ENCODE measurements around the gene CAPN1. TPM values are rescaled to one million over a fixed set of nuclear protein-coding genes. Genes with fewer than 3 reads are reported as not detected.
A peak's percentile ranks its signal among the peaks of the same experiment; 100 is the strongest.
"Not testable (repeated sequence)": the region's sequence is repeated elsewhere in the genome, so short reads cannot be mapped to it uniquely, and the experiment has no call there.

The CAPN1 gene
- total RNA-seq, 2 experiments from 2014 or later, result 170 to 179 TPM

DNA sequence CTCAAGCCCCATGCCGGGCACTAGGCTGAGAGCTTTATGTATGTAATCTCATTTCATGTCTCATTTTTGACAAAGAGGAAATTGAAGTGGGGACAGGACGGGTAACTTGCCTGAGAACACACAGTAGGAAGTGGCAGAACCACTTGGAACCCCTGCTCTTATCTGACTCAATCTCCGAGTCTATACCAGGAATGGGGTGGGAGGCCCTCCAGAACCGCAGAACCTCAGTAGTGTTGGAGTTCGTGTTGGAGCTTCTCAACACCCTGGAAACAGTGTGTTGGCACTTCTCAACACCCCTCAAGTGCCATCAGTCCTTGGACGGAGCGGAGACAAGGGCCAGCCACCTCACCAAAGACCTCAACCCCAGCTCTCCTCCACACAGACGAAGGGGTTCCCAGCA, 41.3 kb downstream of the CAPN1 start:
- Mint-ChIP-seq H3K27me3 (ENCODE audit: low read depth) (peaks cover 17% of the 10 kb centered on the region), H3K36me3 (ENCODE audit: low read depth) (no peaks in the 10 kb centered on the region), H3K4me1 (ENCODE audit: low read depth) (peaks cover 37% of the 10 kb centered on the region), H3K27ac (no peak overlapping the region), H3K4me3 (no peak overlapping the region), H3K9me3 (ENCODE audit: insufficient read depth) (no peaks in the 10 kb centered on the region)
- ChIA-PET CTCF (interaction anchor here (1.1 to 5.3 kb wide), 5 partner anchors 12 to 107 kb away, joined by 3 to 24 read pairs (median 8); no protein-coding TSS in a partner anchor), POLR2A (interaction anchor here (0.6 to 1.4 kb wide), 4 partner anchors 8 to 101 kb away, joined by 3 to 4 read pairs (median 3); partner anchors contain the start of genes MRPL49 and POLA2)
- DNase-seq, result no peak
- ATAC-seq, result no peak

- Mint-ChIP-seq H3K4me3 (no peak overlapping the region), H3K4me1 (ENCODE audit: low read depth) (peaks cover 30% of the 10 kb centered on the region), H3K9me3 (ENCODE audit: insufficient read depth) (no peaks in the 10 kb centered on the region), H3K27ac (no peak overlapping the region), H3K27me3 (ENCODE audit: low read depth) (peaks cover 18% of the 10 kb centered on the region), H3K36me3 (ENCODE audit: low read depth) (no peaks in the 10 kb centered on the region)
- ATAC-seq, result peak; percentile 12
- DNase-seq, result no peak
- CTCF ChIA-PET, result interaction anchor here (0.7 to 5.3 kb wide), 23 partner anchors 11 to 390 kb away, joined by 3 to 60 read pairs (median 4); partner anchors contain the start of genes CAPN1, CDC42EP2, DPF2 and POLA2
- POLR2A ChIA-PET, result interaction anchor here (0.5 to 1.5 kb wide), 2 partner anchors 37 to 69 kb away, joined by 3 to 4 read pairs; partner anchors contain the start of gene POLA2
Observed at GRCh38 chr11:65224930-65225278, 43.2 kb downstream of the CAPN1 start.

DNA sequence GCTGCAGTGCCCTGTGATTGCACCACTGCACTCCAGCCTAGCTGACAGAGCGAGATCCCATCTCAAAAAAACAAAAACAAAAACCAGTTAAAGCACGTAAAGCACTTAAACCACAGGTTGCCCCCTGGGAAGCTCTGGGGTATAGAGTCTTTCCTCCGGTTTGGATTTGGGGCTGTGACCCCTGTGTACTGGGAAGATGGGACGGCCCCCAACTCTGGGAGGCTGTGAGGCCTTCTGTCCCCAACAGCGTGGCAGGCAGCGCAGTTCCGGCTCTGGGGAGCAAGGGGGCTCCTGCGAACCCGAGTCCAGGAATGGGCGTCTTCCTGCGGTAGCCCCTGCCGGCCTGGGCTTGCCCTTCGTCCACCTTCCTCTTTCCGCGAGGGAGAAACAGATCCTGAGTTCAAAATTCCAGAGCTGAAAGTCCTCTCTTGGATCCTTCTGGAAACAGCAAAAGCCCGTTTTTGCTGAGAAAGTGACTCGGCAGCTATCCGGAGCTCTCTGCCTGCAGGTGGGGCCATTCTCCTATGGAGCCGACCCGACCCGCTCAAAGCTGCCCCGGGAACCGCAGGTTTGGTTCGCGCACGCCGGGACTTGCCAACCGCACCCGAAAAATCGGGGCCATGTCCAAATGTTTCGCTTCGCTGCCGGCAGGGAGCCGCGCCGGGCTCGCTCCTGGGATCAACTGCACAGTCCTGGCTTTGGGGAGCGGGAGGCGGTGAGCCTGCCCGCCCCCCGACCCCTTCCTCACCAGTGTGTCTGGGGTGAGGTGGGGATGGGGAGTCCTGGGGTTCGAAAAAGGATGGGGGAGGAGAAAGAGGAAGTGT, 43.8 kb downstream of the CAPN1 start:
- no peak overlapping the region for H3K27ac Mint-ChIP-seq
- peak overlapping the region; percentile 72 for H3K4me3 Mint-ChIP-seq
- CTCF ChIA-PET, result interaction anchor here (0.5 to 5.3 kb wide), 27 partner anchors 11 to 389 kb away, joined by 3 to 60 read pairs (median 4); partner anchors contain the start of genes CAPN1, CDC42EP2, DPF2 and POLA2

GRCh38 chr11:65226103-65226442, 44.3 kb downstream of the CAPN1 start:
- DNase-seq (no peak), ATAC-seq (no peak)
- Mint-ChIP-seq H3K27ac (no peak overlapping the region), H3K4me3 (peak overlapping the region; percentile 72), H3K9me3 (ENCODE audit: insufficient read depth) (no peaks in the 10 kb centered on the region), H3K36me3 (ENCODE audit: low read depth) (no peaks in the 10 kb centered on the region), H3K4me1 (ENCODE audit: low read depth) (peaks cover 24% of the 10 kb centered on the region), H3K27me3 (ENCODE audit: low read depth) (peaks cover 18% of the 10 kb centered on the region)
- ChIA-PET CTCF (interaction anchor here (0.5 to 5.3 kb wide), 24 partner anchors 11 to 389 kb away, joined by 3 to 60 read pairs (median 4); partner anchors contain the start of genes CDC42EP2, DPF2, POLA2 and SAC3D1), POLR2A (interaction anchor here (0.9 to 1.5 kb wide), 2 partner anchors 20 to 36 kb away, joined by 4 read pairs; partner anchors contain the start of gene POLA2)

More for the DNA sequence above, 43.8 kb downstream of the CAPN1 start:
- no peaks in the 10 kb centered on the region for H3K36me3 Mint-ChIP-seq (ENCODE audit: low read depth)
- ATAC-seq, result peak; percentile 86
- POLR2A ChIA-PET, result interaction anchor here (0.5 to 1.5 kb wide), 3 partner anchors 20 to 69 kb away, joined by 3 to 4 read pairs (median 4); partner anchors contain the start of gene POLA2
- DNase-seq, result peak; percentile 67
- H3K9me3 Mint-ChIP-seq (ENCODE audit: insufficient read depth), result no peaks in the 10 kb centered on the region
- H3K4me1 Mint-ChIP-seq (ENCODE audit: low read depth), result peaks cover 27% of the 10 kb centered on the region
- peaks cover 18% of the 10 kb centered on the region for H3K27me3 Mint-ChIP-seq (ENCODE audit: low read depth)

DNA sequence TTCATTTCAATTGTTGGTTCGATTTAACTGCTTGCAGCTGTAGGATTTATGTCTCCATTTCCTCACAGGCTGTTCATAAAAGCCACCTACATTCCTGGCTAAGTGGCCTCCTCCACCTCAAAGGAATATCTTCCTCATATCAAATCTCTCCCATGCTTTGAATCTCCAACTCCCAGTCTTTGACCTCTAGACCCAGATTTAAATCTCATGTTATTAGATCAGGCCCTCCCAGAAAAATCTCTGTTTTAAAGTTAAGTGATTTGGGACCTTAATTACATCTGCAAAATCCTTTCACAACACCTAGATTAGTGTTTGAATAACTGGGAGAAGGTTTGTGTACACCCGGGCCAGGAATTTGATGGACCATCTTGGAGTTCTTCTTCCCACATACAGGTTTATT, 46.2 kb downstream of the CAPN1 start:
- no peaks in the 10 kb centered on the region for H3K9me3 Mint-ChIP-seq (ENCODE audit: insufficient read depth)
- no peak for ATAC-seq
- no peak for DNase-seq
- POLR2A ChIA-PET, result no interaction called here
- no peak overlapping the region for H3K27ac Mint-ChIP-seq
- no peaks in the 10 kb centered on the region for H3K36me3 Mint-ChIP-seq (ENCODE audit: low read depth)
- peaks cover 18% of the 10 kb centered on the region for H3K27me3 Mint-ChIP-seq (ENCODE audit: low read depth)
- CTCF ChIA-PET, result interaction anchor here (0.8 to 4.5 kb wide), 5 partner anchors 8 to 214 kb away, joined by 3 to 60 read pairs (median 5); partner anchors contain the start of genes ARL2, CDC42EP2 and DPF2
- H3K4me1 Mint-ChIP-seq (ENCODE audit: low read depth), result peaks cover 19% of the 10 kb centered on the region
- H3K4me3 Mint-ChIP-seq, result no peak overlapping the region

DNA sequence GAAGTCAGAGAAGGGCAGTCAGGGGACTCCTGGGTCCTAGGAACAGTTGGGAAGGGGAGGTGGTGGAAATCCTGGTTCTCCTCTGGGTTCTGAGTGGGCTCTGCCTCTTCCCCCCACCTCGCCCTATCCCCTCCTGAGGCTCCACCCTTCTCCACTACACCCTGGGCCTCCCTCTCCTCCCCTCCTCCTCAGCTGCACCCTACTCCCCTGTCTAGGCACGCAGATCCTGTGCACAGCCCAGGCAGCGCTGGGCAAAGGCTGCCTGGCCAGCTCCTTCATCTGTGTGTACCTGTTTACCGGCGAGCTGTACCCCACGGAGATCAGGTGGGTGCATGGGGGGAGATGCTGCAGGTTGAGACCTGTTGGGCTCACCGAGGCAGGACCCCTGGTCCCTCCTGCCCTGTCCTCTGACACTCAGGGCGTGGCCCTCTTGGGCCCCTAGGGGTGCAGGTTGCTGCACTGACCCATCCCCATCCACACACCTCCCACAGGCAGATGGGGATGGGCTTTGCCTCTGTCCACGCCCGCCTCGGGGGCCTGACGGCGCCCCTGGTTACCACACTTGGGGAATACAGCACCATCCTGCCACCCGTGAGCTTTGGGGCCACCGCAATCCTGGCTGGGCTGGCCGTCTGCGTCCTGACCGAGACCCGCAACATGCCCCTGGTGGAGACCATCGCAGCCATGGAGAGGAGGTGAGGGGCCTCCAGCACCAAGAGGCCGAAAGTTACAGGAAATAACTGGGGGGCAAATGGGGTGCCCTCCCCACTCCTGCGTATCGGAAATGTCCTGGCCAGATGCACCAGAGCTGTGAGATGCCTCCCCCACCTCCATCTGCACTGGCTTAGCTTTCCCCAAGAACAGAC, 54.7 kb downstream of the CAPN1 start:
- H3K9me3 Mint-ChIP-seq (ENCODE audit: insufficient read depth), result no peaks in the 10 kb centered on the region
- H3K27ac Mint-ChIP-seq, result no peak overlapping the region
- ChIA-PET CTCF (interaction anchor here (2.0 kb wide), 1 partner anchor 11 kb away, joined by 6 read pairs; no protein-coding TSS in a partner anchor), POLR2A (no interaction called here)
- H3K4me1 Mint-ChIP-seq (ENCODE audit: low read depth), result no peaks in the 10 kb centered on the region
- no peak overlapping the region for H3K4me3 Mint-ChIP-seq
- ATAC-seq (peak; percentile 30), DNase-seq (no peak)
- H3K27me3 Mint-ChIP-seq (ENCODE audit: low read depth), result no peaks in the 10 kb centered on the region
- no peaks in the 10 kb centered on the region for H3K36me3 Mint-ChIP-seq (ENCODE audit: low read depth)

DNA sequence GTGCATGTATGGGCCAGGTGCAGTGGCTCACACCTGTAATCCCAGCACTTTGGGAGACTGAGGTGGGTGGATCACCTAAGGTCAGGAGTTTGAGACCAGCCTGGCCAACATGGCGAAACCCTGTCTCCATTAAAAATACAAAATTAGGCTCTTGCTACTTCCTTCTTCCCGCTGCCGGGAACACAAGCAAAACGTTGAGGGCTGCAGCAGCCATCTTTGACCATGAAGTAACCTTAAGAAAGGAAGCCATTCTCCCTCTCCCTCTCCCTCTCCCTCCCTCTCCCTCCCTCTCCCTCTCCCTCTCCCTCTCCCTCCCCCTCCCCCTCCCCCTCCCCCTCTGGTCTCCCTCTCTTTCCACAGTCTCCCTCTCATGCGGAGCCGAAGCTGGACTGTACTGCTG, 56.6 kb downstream of the CAPN1 start:
- POLR2A ChIA-PET; H3K4me3 Mint-ChIP-seq; ATAC-seq; H3K36me3 Mint-ChIP-seq (ENCODE audit: low read depth); H3K4me1 Mint-ChIP-seq (ENCODE audit: low read depth); H3K27me3 Mint-ChIP-seq (ENCODE audit: low read depth); DNase-seq; CTCF ChIA-PET; H3K27ac Mint-ChIP-seq: not testable (repeated sequence)
- peaks cover 12% of the 10 kb centered on the region for H3K9me3 Mint-ChIP-seq (ENCODE audit: insufficient read depth)

DNA sequence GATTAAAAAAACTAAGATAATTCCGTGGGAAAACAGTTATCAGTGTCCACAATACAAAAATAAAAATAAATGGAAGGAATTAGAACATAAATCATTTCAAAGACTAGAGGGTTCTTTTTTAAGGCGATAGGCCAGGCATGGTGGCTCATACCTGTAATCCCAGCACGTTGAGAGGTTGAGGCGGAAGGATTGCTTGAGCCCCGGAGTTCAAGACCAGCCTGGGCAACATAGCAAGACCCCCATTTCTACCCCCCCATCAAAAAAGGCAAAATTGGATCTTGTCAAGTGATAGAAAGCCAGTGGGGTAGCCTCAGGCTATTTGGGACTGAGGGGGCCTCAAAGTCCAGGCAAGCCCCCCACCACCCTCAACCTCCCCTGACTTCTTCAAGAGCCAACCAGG, 59.4 kb downstream of the CAPN1 start:
- ATAC-seq, result no peak
- no peak for DNase-seq
- ChIA-PET CTCF (interaction anchor here (1.2 kb wide), 1 partner anchor 34 kb away, joined by 3 read pairs; no protein-coding TSS in a partner anchor), POLR2A (no interaction called here)
- H3K36me3 Mint-ChIP-seq (ENCODE audit: low read depth), result peaks cover 3% of the 10 kb centered on the region
- no peaks in the 10 kb centered on the region for H3K27me3 Mint-ChIP-seq (ENCODE audit: low read depth)
- no peak overlapping the region for H3K4me3 Mint-ChIP-seq
- peaks cover 12% of the 10 kb centered on the region for H3K9me3 Mint-ChIP-seq (ENCODE audit: insufficient read depth)
- no peaks in the 10 kb centered on the region for H3K4me1 Mint-ChIP-seq (ENCODE audit: low read depth)
- H3K27ac Mint-ChIP-seq, result no peak overlapping the region

DNA sequence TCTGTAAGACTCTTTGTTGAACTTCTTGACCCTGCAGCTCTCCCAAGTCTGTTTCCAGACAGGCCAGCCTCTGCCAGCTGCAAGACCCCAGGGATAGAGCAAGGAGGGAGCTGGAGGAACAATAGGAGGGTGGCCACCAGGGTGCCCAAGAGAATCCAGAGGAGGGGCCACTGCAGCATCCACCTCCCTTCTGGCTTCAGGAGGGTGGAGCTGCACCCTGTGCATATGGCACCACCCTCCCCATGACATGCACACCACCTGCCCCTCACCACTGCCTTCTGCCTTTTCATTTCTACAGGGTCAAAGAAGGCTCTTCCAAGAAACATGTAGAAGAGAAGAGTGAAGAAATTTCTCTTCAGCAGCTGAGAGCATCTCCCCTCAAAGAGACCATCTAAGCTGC, 60.0 kb downstream of the CAPN1 start:
- H3K4me3 Mint-ChIP-seq, result no peak overlapping the region
- no peaks in the 10 kb centered on the region for H3K4me1 Mint-ChIP-seq (ENCODE audit: low read depth)
- no peaks in the 10 kb centered on the region for H3K27me3 Mint-ChIP-seq (ENCODE audit: low read depth)
- ATAC-seq (no peak), DNase-seq (no peak)
- ChIA-PET CTCF (no interaction called here), POLR2A (no interaction called here)
- H3K9me3 Mint-ChIP-seq (ENCODE audit: insufficient read depth), result peaks cover 12% of the 10 kb centered on the region
- H3K36me3 Mint-ChIP-seq (ENCODE audit: low read depth), result peaks cover 3% of the 10 kb centered on the region
- no peak overlapping the region for H3K27ac Mint-ChIP-seq

DNA sequence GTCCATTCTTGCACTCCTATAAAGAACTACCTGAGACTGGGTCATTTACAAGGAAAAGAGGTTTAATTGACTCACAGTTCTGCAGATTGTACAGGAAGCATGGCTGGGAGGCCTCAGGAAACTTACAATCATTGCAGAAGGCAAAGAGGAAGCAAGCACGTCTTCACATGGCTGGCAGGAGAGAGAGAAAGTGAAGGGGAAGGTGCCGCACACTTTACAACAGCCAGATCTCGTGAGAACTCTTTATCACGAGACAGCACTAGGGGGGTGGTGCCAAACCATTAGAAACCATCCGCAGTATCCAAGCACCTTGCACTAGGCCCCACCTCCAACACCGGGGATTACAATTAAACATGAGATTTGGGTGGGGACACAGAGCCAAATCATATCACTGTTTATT, 60.7 kb downstream of the CAPN1 start:
- Mint-ChIP-seq H3K27ac (no peak overlapping the region), H3K9me3 (ENCODE audit: insufficient read depth) (peaks cover 12% of the 10 kb centered on the region), H3K36me3 (ENCODE audit: low read depth) (peaks cover 3% of the 10 kb centered on the region), H3K27me3 (ENCODE audit: low read depth) (no peaks in the 10 kb centered on the region), H3K4me1 (ENCODE audit: low read depth) (no peaks in the 10 kb centered on the region), H3K4me3 (no peak overlapping the region)
- ATAC-seq (no peak), DNase-seq (no peak)
- ChIA-PET CTCF (no interaction called here), POLR2A (no interaction called here)

- DNase-seq, result no peak
- no peak overlapping the region for H3K27ac Mint-ChIP-seq
- no peak for ATAC-seq
- ChIA-PET CTCF (interaction anchor here (1.1 kb wide), 1 partner anchor 18 kb away, joined by 3 read pairs; the partner anchor contains the start of gene POLA2), POLR2A (interaction anchor here (0.6 kb wide), 1 partner anchor 32 kb away, joined by 3 read pairs; no protein-coding TSS in a partner anchor)
- no peak overlapping the region for H3K4me3 Mint-ChIP-seq
- H3K9me3 Mint-ChIP-seq (ENCODE audit: insufficient read depth), result peaks cover 12% of the 10 kb centered on the region
- H3K4me1 Mint-ChIP-seq (ENCODE audit: low read depth), result no peaks in the 10 kb centered on the region
- H3K36me3 Mint-ChIP-seq (ENCODE audit: low read depth), result peaks cover 3% of the 10 kb centered on the region
- H3K27me3 Mint-ChIP-seq (ENCODE audit: low read depth), result no peaks in the 10 kb centered on the region
Observed at GRCh38 chr11:65243797-65244196, 62.1 kb downstream of the CAPN1 start.

Measured in activated CD8-positive, alpha-beta T cell treated with anti-CD3 and anti-CD28 coated beads, Interleukin-2, amount 10 ng/mL, durations not matched to agents 7 days and 5 days (primary cell).